Activated gamma-delta T cell (primary cell): Measurements from ENCODE around the gene KDM1A.
"Not testable (repeated sequence)": the region's sequence is repeated elsewhere in the genome, so short reads cannot be mapped to it uniquely, and the experiment has no call there.

Experiments used
- DNase-seq: peaks from one replicate; lab custom pipeline; 2025; lab: John Stamatoyannopoulos, UW
- total RNA-seq, 2 donors: gene quantifications; one replicate each; lab custom pipeline; 2026; lab: John Stamatoyannopoulos, UW

Gene KDM1A
- total RNA-seq: 137 to 145 reads per million in 2 donors

DNA sequence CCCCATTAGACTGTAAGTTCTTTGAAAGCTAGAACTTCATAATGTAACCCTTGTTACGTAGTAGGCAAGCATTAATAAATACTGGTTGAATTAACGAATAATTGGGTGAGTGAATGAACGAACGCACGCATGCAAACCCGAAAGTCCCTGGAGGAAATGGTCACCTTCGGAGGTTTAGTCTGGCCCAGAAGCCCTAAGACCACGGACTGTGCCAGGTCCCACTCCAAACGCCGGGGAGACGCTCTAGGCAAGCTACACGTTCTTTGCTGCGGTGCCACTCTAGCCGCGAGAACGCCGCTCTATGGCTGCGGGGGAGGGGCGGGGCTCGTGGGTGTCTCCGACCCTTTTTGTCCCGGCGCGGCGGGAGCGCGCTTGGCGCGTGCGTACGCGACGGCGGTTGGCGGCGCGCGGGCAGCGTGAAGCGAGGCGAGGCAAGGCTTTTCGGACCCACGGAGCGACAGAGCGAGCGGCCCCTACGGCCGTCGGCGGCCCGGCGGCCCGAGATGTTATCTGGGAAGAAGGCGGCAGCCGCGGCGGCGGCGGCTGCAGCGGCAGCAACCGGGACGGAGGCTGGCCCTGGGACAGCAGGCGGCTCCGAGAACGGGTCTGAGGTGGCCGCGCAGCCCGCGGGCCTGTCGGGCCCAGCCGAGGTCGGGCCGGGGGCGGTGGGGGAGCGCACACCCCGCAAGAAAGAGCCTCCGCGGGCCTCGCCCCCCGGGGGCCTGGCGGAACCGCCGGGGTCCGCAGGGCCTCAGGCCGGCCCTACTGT, at the start of gene KDM1A:
Gene KDM1A, plus strand, starts transcription at position 375 of the 769 bp plus-strand sequence. Its CDS starts 129 bp downstream, at position 504.
- peak; percentile 84 for DNase-seq

DNA sequence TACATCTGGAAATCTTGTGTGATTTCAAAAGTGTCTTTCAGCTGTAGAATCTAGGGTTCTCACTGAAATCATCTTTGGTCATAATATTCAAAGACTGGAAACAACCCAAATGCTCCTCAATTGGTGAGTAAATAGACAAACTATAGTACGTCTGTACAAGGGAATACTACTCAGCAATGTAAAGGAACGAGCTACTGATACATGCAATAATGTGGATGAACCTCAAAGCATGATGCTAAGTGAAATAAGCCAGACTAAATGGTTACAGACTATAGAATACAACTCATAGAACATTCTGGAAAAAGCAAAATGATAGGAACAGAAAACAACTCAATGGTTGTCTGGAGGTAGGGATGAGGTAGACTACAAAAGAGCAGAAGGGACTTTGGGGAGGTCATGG, 49.2 kb upstream of the KDM1A start:
- no peak for DNase-seq

DNA sequence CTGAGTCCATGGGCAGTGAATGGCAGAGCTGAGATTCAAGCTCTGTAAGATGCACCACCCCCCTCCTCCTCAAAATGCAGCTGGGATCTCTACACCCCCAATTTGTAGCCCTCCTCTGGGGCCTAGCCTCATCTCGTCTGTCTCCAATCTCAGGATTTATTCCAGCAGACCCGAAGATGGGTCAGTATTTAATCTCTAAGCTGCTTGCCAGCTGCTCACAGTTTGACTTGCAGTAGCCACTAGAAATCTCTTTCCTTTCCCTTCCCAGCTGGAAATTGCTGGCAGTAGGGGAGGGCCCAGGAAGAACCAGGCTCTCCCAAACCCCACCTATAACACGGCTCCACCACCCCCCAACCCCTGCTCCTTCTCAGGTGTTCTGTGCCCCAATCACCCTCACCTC, 48.1 kb upstream of the KDM1A start:
- no peak for DNase-seq

DNA sequence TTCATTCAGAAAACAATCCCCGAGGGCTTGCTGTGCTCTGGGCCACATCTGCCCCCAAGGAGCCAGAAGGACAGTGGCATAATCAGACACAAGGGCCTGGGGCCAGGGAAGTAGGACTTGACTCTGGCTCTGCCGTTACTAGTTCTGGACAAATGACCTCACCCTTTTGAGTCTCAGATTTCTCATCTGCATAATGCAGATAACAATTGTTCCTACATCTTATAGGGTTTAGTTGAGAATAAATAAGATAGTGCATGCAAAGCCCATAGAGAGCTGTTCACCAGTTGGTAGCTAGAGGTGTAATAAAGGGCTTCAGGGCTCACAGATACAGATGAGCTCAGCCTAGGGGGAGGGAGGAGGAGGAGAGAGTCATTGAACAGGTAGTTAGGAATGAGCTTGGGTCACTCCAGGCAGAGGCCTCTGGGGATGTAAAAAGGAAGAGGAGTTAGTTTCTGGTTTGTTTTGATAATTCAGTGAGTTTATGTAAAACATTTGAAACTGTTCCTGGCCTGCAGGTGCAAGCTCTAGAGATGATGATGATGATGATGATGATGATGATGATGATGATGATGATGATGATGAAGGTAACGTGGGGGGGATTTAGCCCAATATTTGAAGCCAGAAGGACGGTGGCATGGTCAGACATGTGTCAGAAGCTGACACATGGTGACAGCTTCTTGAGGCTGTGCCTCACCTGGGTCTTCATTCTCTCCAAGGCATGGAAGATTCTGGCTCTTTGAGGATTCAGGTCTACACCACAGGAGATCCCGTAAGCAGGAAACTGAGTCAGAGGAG, 47.5 kb upstream of the KDM1A start:
- no peak for DNase-seq

DNA sequence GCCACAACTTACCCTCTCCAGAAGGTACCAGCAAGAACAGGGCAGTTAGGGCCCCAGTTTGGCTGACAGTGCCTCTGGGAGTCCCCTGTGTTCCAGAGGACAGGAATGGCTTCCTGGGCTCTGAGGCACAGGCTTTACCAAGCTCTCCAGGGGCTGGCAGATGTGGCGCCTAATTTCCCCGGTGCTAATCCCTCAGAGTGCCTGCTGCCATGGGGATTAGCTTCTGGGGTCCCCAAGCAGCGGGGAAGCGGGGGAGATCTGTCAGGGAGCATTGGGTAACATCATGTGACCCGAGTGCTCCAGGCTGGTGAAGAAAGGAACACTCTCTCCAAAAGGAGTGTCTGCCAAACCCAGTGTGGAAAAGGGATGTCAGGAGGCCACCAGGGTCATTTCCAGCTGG, 46.5 kb upstream of the KDM1A start, which contains the start of gene LACTBL1:
Gene LACTBL1, minus strand, starts transcription at position 107 of the 400 bp plus-strand sequence. CDS start 550 bp downstream, outside the sequence.
- no peak for DNase-seq

DNA sequence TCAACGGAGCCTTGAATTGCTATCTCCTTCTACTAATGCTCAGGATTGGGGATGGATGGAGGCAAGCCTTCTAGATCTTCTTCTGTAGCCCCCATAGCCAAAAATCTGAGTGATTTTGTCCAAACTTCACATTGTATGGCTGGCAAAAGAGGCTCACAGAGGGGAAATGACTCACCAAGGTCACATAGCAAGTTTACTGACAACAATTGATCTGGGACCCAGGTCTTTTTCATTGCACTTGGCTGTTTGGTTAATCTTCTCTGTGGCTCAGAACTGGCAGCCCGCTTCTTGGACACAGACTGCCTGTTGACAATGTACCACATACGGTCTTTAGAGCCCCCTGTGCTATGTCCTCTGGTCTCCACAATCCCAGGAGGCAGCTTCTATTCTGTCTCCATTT, 43.6 kb upstream of the KDM1A start:
- DNase-seq: no peak

DNA sequence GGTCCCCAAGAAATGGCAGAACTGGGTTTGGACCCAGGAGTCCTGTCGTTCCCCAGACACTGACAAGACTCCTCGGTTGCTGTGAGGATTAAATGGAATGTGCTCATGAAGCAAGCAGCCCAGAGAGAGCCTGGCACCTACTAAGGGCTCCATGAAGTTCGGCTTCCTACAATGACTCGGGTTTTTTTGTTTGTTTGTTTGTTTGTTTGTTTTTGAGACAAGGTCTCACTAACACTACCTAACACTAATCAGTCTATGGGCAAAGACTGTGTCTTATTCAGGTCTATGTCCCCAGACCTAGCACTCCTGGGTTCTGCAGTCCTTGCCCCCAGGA, 43.2 kb upstream of the KDM1A start:
- no peak for DNase-seq

DNA sequence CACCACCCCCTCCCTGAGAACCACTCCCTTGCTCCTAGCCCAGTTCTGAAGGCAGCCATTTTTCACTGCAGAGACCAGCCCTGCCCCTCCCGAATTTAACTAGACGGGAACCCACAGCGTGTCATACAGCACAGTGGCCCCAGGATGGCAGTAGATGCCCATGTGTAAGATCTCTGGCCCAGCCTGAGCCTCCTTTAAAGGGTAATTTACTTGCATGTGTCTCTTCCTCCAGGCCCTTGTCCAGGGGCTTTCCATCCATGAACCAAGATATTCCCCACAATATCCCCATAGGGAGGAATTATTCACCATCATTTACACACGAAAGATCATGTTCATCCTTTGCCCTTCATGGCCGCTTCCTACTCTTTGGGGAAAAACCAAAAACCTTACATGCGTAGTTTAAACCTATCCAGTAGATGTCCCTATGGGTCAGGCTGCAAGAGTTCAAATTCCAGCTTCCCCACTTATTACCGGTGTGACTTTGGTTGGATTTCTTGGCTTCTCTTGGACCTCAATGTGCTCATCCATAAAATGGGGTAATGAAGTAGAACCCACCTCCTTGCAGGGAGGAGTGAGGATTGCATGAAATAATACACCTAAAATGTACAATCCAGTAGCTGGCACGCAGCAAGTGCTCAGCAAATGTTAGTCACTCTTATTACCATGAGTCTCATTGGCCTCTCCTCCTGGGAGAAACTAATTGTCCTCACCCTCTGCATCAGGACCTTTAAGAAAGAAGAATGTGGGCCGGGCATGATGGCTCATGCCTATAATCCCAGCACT, 42.6 kb upstream of the KDM1A start:
- DNase-seq: no peak

DNA sequence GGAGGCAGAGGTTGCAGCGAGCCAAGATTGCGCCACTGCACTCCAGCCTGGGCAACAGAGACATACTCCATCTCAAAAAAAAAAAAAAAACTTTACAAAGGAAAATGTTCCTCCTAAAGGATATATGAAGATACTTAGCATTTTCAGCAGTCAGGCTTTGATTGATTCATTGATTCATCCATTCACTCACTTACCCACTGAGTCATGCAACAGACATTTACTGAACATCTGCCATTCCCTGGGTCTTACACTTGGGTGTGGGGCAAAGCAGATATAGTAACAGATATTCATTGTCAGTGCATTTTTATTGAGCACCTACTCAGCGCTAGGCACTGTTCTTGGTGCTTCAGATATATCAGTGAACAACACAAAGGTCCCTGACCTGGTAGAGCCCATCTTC, 41.0 kb upstream of the KDM1A start:
- no peak for DNase-seq

DNA sequence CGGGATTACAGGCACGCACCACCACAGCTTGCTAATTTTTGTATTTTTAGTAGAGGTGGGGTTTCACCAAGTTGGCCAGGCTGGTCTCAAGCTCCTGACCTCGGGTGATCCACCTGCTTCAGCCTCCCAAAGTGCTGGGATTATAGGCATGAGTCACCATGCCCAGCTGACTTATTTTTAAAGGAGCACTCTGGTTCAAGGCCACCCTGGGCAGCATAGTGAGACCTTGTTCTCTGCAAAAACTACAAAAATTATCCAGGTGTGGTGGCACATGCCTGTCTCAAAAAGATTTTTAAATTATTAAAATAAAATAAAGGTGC, 38.8 kb upstream of the KDM1A start:
- DNase-seq: not testable (repeated sequence)

DNA sequence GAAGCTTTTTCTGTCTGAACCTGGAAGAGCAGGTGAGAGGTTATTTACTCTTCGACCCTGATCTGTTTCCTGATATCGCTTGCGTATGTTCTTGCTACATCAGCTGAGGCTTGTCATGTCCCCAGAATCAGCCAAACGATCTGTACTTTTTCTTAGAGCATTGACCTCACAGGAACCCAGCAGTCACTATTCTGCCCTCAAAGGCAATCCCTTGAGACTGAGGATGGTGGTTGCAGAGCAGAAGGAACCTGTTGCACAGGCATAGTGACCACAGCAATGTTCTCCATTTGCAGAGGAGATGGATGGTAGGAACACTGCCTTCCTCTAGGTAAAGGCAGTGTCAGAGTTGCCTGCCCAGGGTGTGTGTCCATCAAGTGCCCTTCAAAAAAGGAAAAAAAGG, 35.3 kb upstream of the KDM1A start:
- DNase-seq: no peak

DNA sequence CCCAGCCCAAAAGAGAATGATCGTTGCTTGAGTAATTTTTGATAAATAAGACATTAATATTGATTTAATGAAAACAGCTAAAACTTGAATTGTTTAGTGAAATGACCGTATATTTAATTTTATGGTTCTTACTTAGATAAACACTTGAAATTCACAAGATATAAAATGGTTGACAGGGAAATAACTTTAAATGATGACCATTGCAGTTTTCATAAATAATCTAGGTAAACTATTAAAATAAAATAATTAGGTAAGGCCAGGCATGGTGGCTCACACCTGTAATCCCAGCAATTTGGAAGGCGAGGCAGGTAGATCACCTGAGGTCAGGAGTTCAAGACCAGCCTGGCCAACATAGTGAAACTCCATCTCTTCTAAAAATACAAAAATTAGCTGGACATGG, 26.9 kb upstream of the KDM1A start:
- DNase-seq: not testable (repeated sequence)

DNA sequence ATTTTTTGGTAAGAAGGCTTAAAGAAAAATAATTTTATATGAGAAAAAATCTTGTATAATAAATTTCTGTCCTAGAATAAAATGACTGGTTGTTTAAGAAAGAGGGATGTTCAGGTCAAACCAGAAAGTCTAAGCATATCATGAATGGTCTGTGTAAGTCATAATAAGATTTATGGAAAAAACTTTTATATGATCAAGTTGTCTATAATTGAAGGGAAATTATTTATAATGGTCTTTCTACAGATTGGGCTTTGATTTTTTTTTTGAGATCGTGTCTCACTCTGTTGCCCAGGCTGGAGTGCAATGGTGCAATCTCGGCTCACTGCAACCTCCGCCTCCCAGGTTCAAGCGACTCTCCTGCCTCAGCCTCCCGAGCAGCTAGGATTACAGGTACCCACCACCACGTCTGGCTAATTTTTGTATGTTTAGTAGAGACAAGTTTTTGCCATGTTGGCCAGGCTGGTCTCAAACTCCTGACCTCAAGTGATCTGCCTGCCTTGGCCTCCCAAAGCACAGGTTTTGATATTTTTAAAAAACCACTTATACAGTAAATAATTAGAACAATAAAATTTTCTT, 26.0 kb upstream of the KDM1A start:
- DNase-seq: not testable (repeated sequence)

DNA sequence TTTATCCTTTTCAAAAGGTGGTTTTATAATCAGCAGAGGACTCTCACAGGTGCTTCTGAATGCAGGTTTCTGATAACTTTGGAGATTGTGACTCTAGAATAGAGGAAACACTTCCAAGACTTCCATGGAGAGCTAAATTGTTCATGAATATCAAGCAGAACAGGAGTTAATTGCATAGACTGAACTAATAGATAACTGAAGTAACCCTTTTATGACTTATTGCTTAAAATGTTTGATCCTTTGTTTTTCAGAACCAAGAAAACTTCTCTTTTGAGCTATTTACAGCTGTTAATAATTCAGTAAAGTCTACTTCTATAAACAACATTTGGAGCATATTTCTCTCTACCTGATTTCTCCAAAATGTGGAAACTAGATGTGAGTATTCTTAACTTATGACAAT, 23.5 kb upstream of the KDM1A start:
- DNase-seq: no peak

DNA sequence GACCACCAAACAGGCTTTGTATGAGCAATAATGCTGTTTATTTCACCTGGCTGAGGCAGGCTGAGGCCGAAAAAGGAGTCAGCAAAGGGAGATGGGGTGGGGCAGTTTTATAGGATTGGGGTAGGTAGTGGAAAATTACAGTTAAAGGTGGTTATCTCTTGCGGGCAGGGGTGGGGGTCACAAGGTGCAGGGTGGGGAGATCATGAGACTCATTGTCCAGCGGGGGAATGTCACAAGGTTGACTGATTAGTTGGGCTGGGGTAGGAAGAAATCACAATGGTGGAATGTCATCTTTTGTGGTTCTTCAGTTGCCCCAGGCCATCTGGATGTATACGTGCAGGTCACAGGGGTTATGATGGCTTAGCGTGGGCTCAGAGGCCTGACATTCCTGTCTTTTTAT, 21.7 kb upstream of the KDM1A start:
- DNase-seq: not testable (repeated sequence)

DNA sequence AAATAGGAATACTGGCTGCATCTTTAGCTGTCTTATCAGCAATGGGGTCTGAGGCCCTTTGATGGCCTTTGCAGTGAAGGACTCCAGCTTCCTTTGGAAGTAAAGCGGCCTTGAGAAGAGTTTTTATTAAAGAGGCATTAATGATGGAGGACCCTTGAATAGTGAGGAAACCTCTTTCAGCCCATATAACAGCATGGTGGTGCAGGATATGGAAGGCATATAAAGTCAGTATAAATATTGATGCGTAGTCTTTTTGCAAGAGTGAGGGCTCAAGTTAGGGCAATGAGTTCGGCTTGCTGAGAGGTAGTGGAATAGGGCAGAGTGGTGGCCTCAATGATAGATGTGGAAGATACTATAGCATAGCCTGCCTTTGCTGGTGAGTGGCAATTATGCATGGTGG, 19.1 kb upstream of the KDM1A start:
- DNase-seq: not testable (repeated sequence)

DNA sequence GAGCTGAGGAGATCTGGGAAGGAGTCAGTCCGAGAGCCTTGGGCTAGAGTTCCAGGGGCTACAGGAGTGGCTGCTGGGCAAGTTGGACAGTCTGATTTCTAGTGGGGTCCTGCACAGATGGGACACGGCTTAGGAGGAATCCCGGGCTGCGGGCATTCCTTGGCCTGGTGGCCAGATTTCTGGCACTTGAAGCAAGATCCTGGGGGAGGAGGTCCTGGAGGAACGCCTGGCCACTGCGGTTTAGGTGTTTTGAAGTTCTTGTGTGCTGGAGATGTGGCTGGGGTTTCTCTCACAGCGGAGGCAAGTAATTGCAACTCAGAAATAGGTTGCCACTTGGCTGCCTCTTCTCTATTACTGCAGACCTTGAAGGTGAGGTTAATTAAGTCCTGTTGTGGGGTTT, 17.1 kb upstream of the KDM1A start:
- not testable (repeated sequence) for DNase-seq

DNA sequence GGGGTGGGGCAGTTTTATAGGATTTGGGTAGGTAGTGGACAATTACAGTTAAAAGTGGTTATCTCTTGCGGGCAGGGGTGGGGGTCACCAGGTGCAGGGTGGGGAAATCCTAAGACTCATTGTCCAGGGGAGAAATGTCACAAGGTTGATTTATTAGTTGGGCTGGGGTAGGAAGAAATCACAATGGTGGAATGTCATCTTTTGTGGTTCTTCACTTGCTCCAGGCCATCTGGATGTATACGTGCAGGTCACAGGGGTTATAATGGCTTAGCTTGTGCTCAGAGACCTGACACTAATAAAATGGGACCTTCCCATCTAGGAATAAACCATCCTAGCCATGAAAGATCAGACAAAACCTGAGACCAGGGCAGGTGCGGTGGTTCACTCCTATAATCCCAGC, 15.2 kb upstream of the KDM1A start:
- DNase-seq: no peak

DNA sequence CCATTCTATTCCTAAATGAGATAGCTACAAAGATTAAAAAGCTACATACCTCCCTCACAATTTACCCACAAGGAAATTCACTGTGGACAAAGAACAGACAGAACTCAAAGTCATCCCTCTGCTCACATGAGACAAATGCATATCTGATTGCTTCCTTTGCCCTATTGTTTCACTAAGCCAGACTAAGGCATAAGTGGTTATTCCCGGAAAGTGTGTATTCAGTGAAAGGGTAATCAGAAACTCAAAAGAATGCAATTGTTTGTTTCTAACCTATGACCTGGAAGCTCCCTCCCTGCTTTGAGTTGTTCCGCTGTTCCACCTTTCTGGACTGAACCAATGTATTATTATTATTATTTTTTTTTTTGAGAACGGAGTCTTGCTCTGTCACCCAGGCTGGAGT, 14.5 kb upstream of the KDM1A start:
- DNase-seq: not testable (repeated sequence)

DNA sequence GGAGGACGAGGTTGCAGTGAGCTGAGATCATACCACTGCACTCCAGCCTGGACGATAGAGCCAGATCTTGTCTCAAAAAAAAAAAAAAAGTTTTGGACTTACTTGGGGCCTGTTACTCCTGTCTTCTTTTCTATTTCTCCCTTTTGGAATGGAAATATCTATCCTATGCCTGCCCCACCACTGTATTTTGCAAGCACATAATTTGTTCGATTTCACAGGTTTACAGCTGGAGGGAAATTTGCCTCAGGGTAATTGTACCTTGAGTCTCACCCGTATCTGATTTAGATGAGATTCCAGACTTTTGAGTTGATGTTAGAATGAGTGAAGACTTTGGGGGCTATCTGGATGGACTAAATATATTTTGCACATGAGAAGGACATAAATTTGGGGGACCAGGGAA, 12.2 kb upstream of the KDM1A start:
- no peak for DNase-seq

DNA sequence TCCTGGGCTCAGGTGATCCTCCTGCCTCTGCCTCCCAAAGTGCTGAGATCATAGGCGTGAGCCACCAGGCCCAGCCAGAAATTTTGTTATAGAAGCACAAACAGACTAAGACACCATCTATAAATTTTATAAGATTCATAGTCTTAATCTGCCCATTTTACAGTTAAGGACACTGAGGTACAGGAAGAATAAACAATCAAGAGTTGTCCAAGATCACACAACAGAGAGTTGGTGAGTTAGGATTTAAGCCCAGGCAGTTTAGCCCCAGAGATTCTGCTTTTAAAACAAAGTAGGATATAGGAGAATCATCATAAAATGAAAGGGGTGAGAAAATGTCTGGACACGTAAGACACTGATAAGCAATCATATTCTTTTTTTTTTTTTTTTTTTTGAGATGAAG, 10.4 kb upstream of the KDM1A start:
- no peak for DNase-seq

DNA sequence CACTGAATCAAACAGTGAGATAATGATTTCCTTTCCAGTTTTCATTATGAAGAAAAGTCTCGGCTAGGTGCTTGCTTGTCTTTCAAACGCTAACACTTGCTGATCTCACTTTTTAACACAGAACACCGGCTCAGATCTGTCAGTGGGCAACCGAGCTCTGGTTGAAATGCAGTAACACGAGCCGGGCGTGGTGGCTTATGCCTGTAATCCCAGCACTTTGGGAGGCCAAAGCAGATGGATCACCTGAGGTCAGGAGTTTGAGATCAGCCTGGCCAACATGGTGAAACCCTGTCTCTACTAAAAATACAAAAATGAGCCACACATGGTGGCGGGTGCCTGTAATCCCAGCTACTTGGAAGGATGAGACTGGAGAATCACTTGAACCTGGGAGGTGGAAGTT, 9.2 kb upstream of the KDM1A start:
- not testable (repeated sequence) for DNase-seq
